IMR-90 (cell line): Measurements from ENCODE around the gene TBX10. TPM values are rescaled to one million over a fixed set of nuclear protein-coding genes. Genes with fewer than 3 reads are reported as not detected.

Experiments
- ATAC-seq: fragments of 200-7000 bp; cut with Tn5 transposase; 2 replicates; pipeline ENCODE4 v1.9.1; 2020; ENCODE audit warnings: low read depth, mild to moderate bottlenecking, moderate library complexity
- BruUV-seq: library from RNA; stranded (reverse); fragments of 400-500 nt; replicated peaks from 2 replicates; lab custom pipeline; 2021; lab: Mats Ljungman, UMichigan
- CTCF ChIA-PET: fragments of 300-600 bp; formaldehyde crosslinking; extraction: SDS; loops from one replicate; lab custom pipeline; 2021; ENCODE audit warnings: antibody characterized with exemption; lab: Yijun Ruan, JAX
- POLR2A ChIA-PET: fragments of 300-600 bp; sonication (Branson Sonifier 250); formaldehyde crosslinking; loops from one replicate; lab custom pipeline; 2022; ENCODE audit warnings: antibody characterized with exemption; ENCODE audit not compliant: unreplicated experiment; lab: Charles Lee
- DNase-seq: peaks from one replicate; pipeline ENCODE4 v3.0.0; 2013
- H2AFZ ChIP-seq: replicated peaks from 2 replicates; pipeline ENCODE3; 2013; ENCODE audit warnings: low read length, mild to moderate bottlenecking; ENCODE audit not compliant: poor library complexity
- H2AK5ac ChIP-seq: 2 replicates; pipeline ENCODE4 v1.6.1; 2013; ENCODE audit warnings: low read depth, low read length, inconsistent platforms
- H2AK9ac ChIP-seq: replicated peaks from 2 replicates; pipeline ENCODE3; 2013; ENCODE audit warnings: mild to moderate bottlenecking, low read depth, low read length, moderate library complexity; ENCODE audit not compliant: poor library complexity
- H2BK120ac ChIP-seq: 2 replicates; pipeline ENCODE4 v1.6.1; 2013; ENCODE audit warnings: low read depth, low read length, inconsistent platforms
- H2BK15ac ChIP-seq: 3 replicates; pipeline ENCODE4 v1.6.1; 2013; ENCODE audit warnings: low read depth, low read length, inconsistent platforms
- H2BK20ac ChIP-seq: 2 replicates; pipeline ENCODE4 v1.6.1; 2013; ENCODE audit warnings: low read depth, mild to moderate bottlenecking, inconsistent platforms, low read length, moderate library complexity
- H2BK5ac ChIP-seq: 2 replicates; pipeline ENCODE4 v1.6.1; 2013; ENCODE audit warnings: mild to moderate bottlenecking, low read depth, low read length, inconsistent platforms; ENCODE audit not compliant: poor library complexity, severe bottlenecking
- H3K14ac ChIP-seq: replicated peaks from 2 replicates; pipeline ENCODE4 v1.6.1; 2013; ENCODE audit warnings: low read depth, low read length, inconsistent platforms
- H3K18ac ChIP-seq: 2 replicates; pipeline ENCODE4 v1.6.1; 2013; ENCODE audit warnings: low read depth, low read length, control low read depth
- H3K23ac ChIP-seq: 2 replicates; pipeline ENCODE4 v1.6.1; 2013; ENCODE audit warnings: low read depth, low read length, inconsistent platforms
- H3K27ac ChIP-seq: 2 replicates; pipeline ENCODE4 v1.5.1; 2013; ENCODE audit warnings: mild to moderate bottlenecking, control low read depth, low read length; ENCODE audit not compliant: insufficient read depth
- H3K27me3 ChIP-seq: 2 replicates; pipeline ENCODE4 v1.6.1; 2013; ENCODE audit warnings: low read length; ENCODE audit not compliant: control insufficient read depth, insufficient read depth
- H3K36me3 ChIP-seq: 2 replicates; pipeline ENCODE4 v1.6.1; 2013; ENCODE audit warnings: low read length, mixed read lengths; ENCODE audit not compliant: control insufficient read depth, insufficient read depth
- H3K4ac ChIP-seq: 2 replicates; pipeline ENCODE4 v1.6.1; 2013; ENCODE audit warnings: low read depth, low read length, inconsistent platforms
- H3K4me1 ChIP-seq: 2 replicates; pipeline ENCODE4 v1.6.1; 2013; ENCODE audit warnings: low read length, mixed read lengths; ENCODE audit not compliant: control insufficient read depth, insufficient read depth
- H3K4me2 ChIP-seq: 2 replicates; pipeline ENCODE4 v1.6.1; 2013; ENCODE audit warnings: low read depth, mild to moderate bottlenecking, control low read depth, low read length, moderate library complexity
- H3K4me3 ChIP-seq: 2 replicates; pipeline ENCODE4 v1.5.1; 2013; ENCODE audit warnings: low read depth, mild to moderate bottlenecking, control low read depth, low read length, moderate library complexity; ENCODE audit not compliant: insufficient read depth
- H3K56ac ChIP-seq: 2 replicates; pipeline ENCODE4 v1.6.1; 2013; ENCODE audit warnings: low read length, inconsistent platforms; ENCODE audit not compliant: insufficient read depth; ENCODE audit errors: extremely low read depth
- H3K79me1 ChIP-seq, 2 experiments: 2 replicates each; pipeline ENCODE4 v1.6.1; 2013; ENCODE audit warnings: low read length in 2 of 2, inconsistent platforms in 1 of 2, low read depth in 1 of 2
- H3K9ac ChIP-seq: 2 replicates; pipeline ENCODE4 v1.6.1; 2013; ENCODE audit warnings: low read depth, low read length, control low read depth
- H3K9me1 ChIP-seq: 2 replicates; pipeline ENCODE4 v1.6.1; 2013; ENCODE audit warnings: low read length, inconsistent platforms; ENCODE audit not compliant: insufficient read depth
- H3K9me3 ChIP-seq: 2 replicates; pipeline ENCODE4 v1.6.1; 2013; ENCODE audit warnings: low read length; ENCODE audit not compliant: control insufficient read depth, insufficient read depth
- H4K20me1 ChIP-seq: 2 replicates; pipeline ENCODE4 v1.6.1; 2013; ENCODE audit warnings: low read length, inconsistent platforms; ENCODE audit not compliant: insufficient read depth
- H4K5ac ChIP-seq: 2 replicates; pipeline ENCODE4 v1.6.1; 2013; ENCODE audit warnings: mild to moderate bottlenecking, low read depth, low read length, control low read depth
- H4K8ac ChIP-seq, 2 experiments: 2 replicates each; pipeline ENCODE4 v1.6.1; 2013; ENCODE audit warnings: low read depth in 2 of 2, low read length in 2 of 2, control low read depth in 1 of 2, inconsistent platforms in 1 of 2
- H4K91ac ChIP-seq: 2 replicates; pipeline ENCODE4 v1.6.1; 2013; ENCODE audit warnings: low read depth, low read length, inconsistent platforms; ENCODE audit not compliant: insufficient read depth
- FOS ChIP-seq: fragments of 150-350 bp; IDR thresholded peaks from 2 replicates; pipeline ENCODE4 v1.6.1; 2016; ENCODE audit warnings: low read depth, low read length
- NFE2L2 ChIP-seq: fragments of 150-350 bp; IDR thresholded peaks from 2 replicates; pipeline ENCODE4 v1.6.1; 2016; ENCODE audit warnings: low read depth, mild to moderate bottlenecking, low read length
- RFX5 ChIP-seq: IDR thresholded peaks from 2 replicates; pipeline ENCODE4 v1.8.0; 2012; ENCODE audit warnings: low read depth, mild to moderate bottlenecking, low read length, moderate library complexity
- WGBS, 2 experiments: methylation state at CpG; one replicate each; pipeline versions ENCODE4 v1.1.5 to v1.1.7; 2013; ENCODE audit warnings: missing lambda C conversion rate in 2 of 2; ENCODE audit not compliant: insufficient read length in 1 of 2; ENCODE audit errors: extremely low coverage in 2 of 2; 5-methylcytosine and 5-hydroxymethylcytosine counted together
- dilution Hi-C: fragments of 300-500 bp; cut with HindIII; formaldehyde crosslinking; loops from one replicate; pipeline ENCODE4 v1.14.3; 2018; ENCODE audit warnings: low sequenced_read_pairs; ENCODE audit not compliant: unreplicated experiment
- in situ Hi-C: fragments of 300-500 bp; cut with MboI; formaldehyde crosslinking; loops from 3 replicates; pipeline ENCODE4 v1.14.3; 2019; ENCODE audit warnings: low sequenced_read_pairs, inconsistent platforms, mixed read lengths
- intact Hi-C: fragments of 100-400 bp; cut with micrococcal nuclease; formaldehyde crosslinking; loops from 2 replicates; pipeline ENCODE4 v1.10.0; 2022
- polyA plus RNA-seq, 3 experiments: library from polyadenylated mRNA; depleted of rRNA; stranded (reverse); fragments of >200 nt; gene quantifications; 2 replicates each; pipeline ENCODE4 v1.2.3, GENCODE V29; 2012; ENCODE audit warnings: low replicate concordance in 1 of 3
- total RNA-seq: library from RNA; depleted of rRNA; stranded (reverse); fragments of >200 nt; gene quantifications from 2 replicates; pipeline ENCODE4 v1.2.3, GENCODE V29; 2012
- TF ChIP-seq, protein P1 (sequence below): fragments of 150-350 bp; IDR thresholded peaks from 2 replicates; pipeline ENCODE4 v1.6.1; 2016; ENCODE audit warnings: low read depth, mild to moderate bottlenecking, low read length, moderate library complexity, borderline replicate concordance
- TF ChIP-seq, protein P2 (sequence below): fragments of 150-350 bp; IDR thresholded peaks from 2 replicates; pipeline ENCODE4 v1.6.1; 2017; ENCODE audit warnings: mild to moderate bottlenecking, antibody characterized with exemption, low read length, low read depth

The TBX10 gene
- total and polyA plus RNA-seq, 2 of the 4 experiments (the other 2 are of a cell fraction): not detected

GRCh38 chr11:67633758-67634365, 5.7 kb downstream of the TBX10 start:
- BruUV-seq: no TSS peak
- Histone ChIP-seq H4K8ac (no peak overlapping the region), H3K56ac (no peak overlapping the region), H4K91ac (no peak overlapping the region), H2BK5ac (no peak overlapping the region), H3K4ac (no peak overlapping the region), H3K4me3 (no peak overlapping the region), H4K20me1 (no peaks in the 10 kb centered on the region), H4K5ac (no peak overlapping the region), H2AK9ac (no peak overlapping the region), H3K4me1 (0 out of 2 replicates have a peak, but pooled peaks cover 3% of the 10 kb centered on the region), H3K9me1 (peaks cover 4% of the 10 kb centered on the region; the same call in 1 of the 2 replicates), H3K14ac (no peak overlapping the region), H2AFZ (no peak overlapping the region), H2AK5ac (no peak overlapping the region), H3K9ac (no peak overlapping the region), H2BK120ac (no peak overlapping the region), H3K27ac (no peak overlapping the region), H3K4me2 (no peak overlapping the region), H3K79me1 (no peaks in the 10 kb centered on the region), H3K27me3 (peaks cover 6% of the 10 kb centered on the region; the same call in 1 of the 2 replicates), H3K18ac (no peak overlapping the region), H3K36me3 (no peaks in the 10 kb centered on the region), H2BK15ac (no peak overlapping the region), H2BK20ac (no peak overlapping the region), H3K23ac (no peak overlapping the region), H3K9me3 (no peaks in the 10 kb centered on the region)
- ChIA-PET POLR2A (no interaction called here), CTCF (no interaction called here)
- 93% methylated on average over 9 of the region's 22 CpGs; no CpG with 5 or more reads in 1 of the 2 experiments for WGBS, 2 experiments
- dilution Hi-C loops: no loop called here
- intact Hi-C loops: no loop called here
- ATAC-seq (no peak), DNase-seq (no peak)
- no peak for TF ChIP-seq FOS
- TF ChIP-seq NFE2L2: no peak
- TF ChIP-seq, protein P1, sequence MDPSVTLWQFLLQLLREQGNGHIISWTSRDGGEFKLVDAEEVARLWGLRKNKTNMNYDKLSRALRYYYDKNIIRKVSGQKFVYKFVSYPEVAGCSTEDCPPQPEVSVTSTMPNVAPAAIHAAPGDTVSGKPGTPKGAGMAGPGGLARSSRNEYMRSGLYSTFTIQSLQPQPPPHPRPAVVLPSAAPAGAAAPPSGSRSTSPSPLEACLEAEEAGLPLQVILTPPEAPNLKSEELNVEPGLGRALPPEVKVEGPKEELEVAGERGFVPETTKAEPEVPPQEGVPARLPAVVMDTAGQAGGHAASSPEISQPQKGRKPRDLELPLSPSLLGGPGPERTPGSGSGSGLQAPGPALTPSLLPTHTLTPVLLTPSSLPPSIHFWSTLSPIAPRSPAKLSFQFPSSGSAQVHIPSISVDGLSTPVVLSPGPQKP: no peak
- no peak for TF ChIP-seq RFX5
- TF ChIP-seq, protein P2, sequence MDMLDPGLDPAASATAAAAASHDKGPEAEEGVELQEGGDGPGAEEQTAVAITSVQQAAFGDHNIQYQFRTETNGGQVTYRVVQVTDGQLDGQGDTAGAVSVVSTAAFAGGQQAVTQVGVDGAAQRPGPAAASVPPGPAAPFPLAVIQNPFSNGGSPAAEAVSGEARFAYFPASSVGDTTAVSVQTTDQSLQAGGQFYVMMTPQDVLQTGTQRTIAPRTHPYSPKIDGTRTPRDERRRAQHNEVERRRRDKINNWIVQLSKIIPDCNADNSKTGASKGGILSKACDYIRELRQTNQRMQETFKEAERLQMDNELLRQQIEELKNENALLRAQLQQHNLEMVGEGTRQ: no peak
- in situ Hi-C loops: no loop called here
